HCT116 (cell line): ENCODE results near the gene CRAT. TPM values are rescaled to one million over a fixed set of nuclear protein-coding genes. Genes with fewer than 3 reads are reported as not detected.

Source experiments
- ATAC-seq: fragments of 200-7000 bp; cut with Tn5 transposase; 2 replicates; pipeline ENCODE4 v1.9.1; 2020; ENCODE audit warnings: mild to moderate bottlenecking, moderate library complexity
- BruUV-seq: library from RNA; stranded (reverse); fragments of 400-500 nt; replicated peaks from 2 replicates; lab custom pipeline; 2021; lab: Mats Ljungman, UMichigan
- CTCF ChIA-PET: fragments of 300-600 bp; sonication (Branson Sonifier 250); formaldehyde crosslinking; loops from one replicate; lab custom pipeline; 2021; ENCODE audit warnings: antibody characterized with exemption; lab: Charles Lee
- POLR2A ChIA-PET: fragments of 300-600, 350-600 bp; sonication (Branson Sonifier 250); formaldehyde crosslinking; loops from one replicate; lab custom pipeline; 2021; ENCODE audit warnings: antibody characterized with exemption; lab: Charles Lee
- RAD21 ChIA-PET, 2 experiments: fragments of 300-600 bp; sonication (Branson Sonifier 250); formaldehyde crosslinking; loops; one replicate each; lab custom pipeline; 2023; ENCODE audit warnings: low total read pairs in 2 of 2; ENCODE audit not compliant: uncharacterized antibody in 2 of 2, unreplicated experiment in 2 of 2, low non-redundant PET in 1 of 2; lab: Charles Lee
- DNase-seq: peaks from one replicate; pipeline ENCODE4 v3.0.0-alpha.2; 2010; ENCODE audit warnings: low read depth, low spot score
- H2AFZ ChIP-seq: fragments of 200-600 bp; shearing (Covaris generic), sonication (generic); 2 replicates; pipeline ENCODE4 v1.6.1; 2017; ENCODE audit warnings: low read depth, mixed run types, mixed read lengths, antibody characterized with exemption, low read length; ENCODE audit not compliant: poor library complexity, severe bottlenecking
- H3K27ac ChIP-seq: 2 replicates; pipeline ENCODE4 v1.5.1; 2012; ENCODE audit warnings: low read depth, low read length
- H3K27me3 ChIP-seq: fragments of 200-600 bp; sonication (generic); 2 replicates; pipeline ENCODE4 v1.6.1; 2016; ENCODE audit warnings: mixed run types, low read length, mixed read lengths; ENCODE audit not compliant: insufficient read depth
- H3K36me3 ChIP-seq, 2 experiments: fragments of 200-500 bp in 1 of 2; fragments of 200-600 bp in 1 of 2; sonication (Bioruptor generic) in 1 of 2; sonication (generic) in 1 of 2; 2 replicates each; pipeline versions ENCODE4 v1.5.1 to v1.6.1; 2014 to 2016; ENCODE audit warnings: low read length in 2 of 2, inconsistent platforms in 1 of 2, mixed read lengths in 1 of 2, mixed run types in 1 of 2; ENCODE audit not compliant: insufficient read depth in 2 of 2, control insufficient read depth in 1 of 2
- H3K4me1 ChIP-seq, 2 experiments: fragments of 200-600 bp in 1 of 2; sonication (generic) in 1 of 2; 2 replicates each; pipeline versions ENCODE4 v1.5.1 to v1.6.1; 2012 to 2017; ENCODE audit warnings: low read length in 2 of 2, inconsistent platforms in 1 of 2, mild to moderate bottlenecking in 1 of 2, mixed read lengths in 1 of 2, mixed run types in 1 of 2, moderate library complexity in 1 of 2; ENCODE audit not compliant: insufficient read depth in 2 of 2, control insufficient read depth in 1 of 2
- H3K4me2 ChIP-seq: fragments of 200-600 bp; sonication (generic); 2 replicates; pipeline ENCODE4 v1.6.1; 2017; ENCODE audit warnings: mixed run types, low read length, mixed read lengths
- H3K4me3 ChIP-seq, 2 experiments: fragments of 200-600 bp in 1 of 2; sonication (generic) in 1 of 2; replicated peaks in 1 of 2; 2 replicates each; pipeline ENCODE4 v1.5.1; 2011 to 2016; ENCODE audit warnings: low read length in 2 of 2, control low read depth in 1 of 2, low read depth in 1 of 2, mild to moderate bottlenecking in 1 of 2, mixed read lengths in 1 of 2, mixed run types in 1 of 2
- H3K79me2 ChIP-seq: fragments of 200-600 bp; sonication (generic); 2 replicates; pipeline ENCODE4 v1.6.1; 2017; ENCODE audit warnings: mild to moderate bottlenecking, mixed run types, low read length, moderate library complexity, mixed read lengths; ENCODE audit not compliant: insufficient read depth
- H3K9ac ChIP-seq: fragments of 200-600 bp; sonication (generic); 2 replicates; pipeline ENCODE4 v1.6.1; 2016; ENCODE audit warnings: low read length, mixed read lengths
- H3K9me2 ChIP-seq: fragments of 200-600 bp; sonication (generic), shearing (Covaris generic); 2 replicates; pipeline ENCODE4 v1.6.1; 2017; ENCODE audit warnings: mixed run types, mild to moderate bottlenecking, moderate library complexity; ENCODE audit not compliant: insufficient read depth
- H3K9me3 ChIP-seq, 2 experiments: fragments of 200-500 bp in 1 of 2; fragments of 200-600 bp in 1 of 2; sonication (Bioruptor generic) in 1 of 2; sonication (generic) in 1 of 2; 2 replicates each; pipeline ENCODE4 v1.6.1; 2014 to 2017; ENCODE audit warnings: low read length in 2 of 2, mixed read lengths in 2 of 2, inconsistent platforms in 1 of 2, low read depth in 1 of 2, mild to moderate bottlenecking in 1 of 2, mixed run types in 1 of 2, moderate library complexity in 1 of 2; ENCODE audit not compliant: control insufficient read depth in 1 of 2, insufficient read depth in 1 of 2
- H4K20me1 ChIP-seq: fragments of 200-600 bp; sonication (generic), shearing (Covaris generic); 2 replicates; pipeline ENCODE4 v1.6.1; 2017; ENCODE audit warnings: mixed run types, mild to moderate bottlenecking, moderate library complexity; ENCODE audit not compliant: insufficient read depth
- CEBPB ChIP-seq: IDR thresholded peaks from 2 replicates; pipeline ENCODE4 v1.6.1; 2012; ENCODE audit warnings: low read depth
- EGR1 ChIP-seq: IDR thresholded peaks from 2 replicates; pipeline ENCODE4 v1.6.1; 2012; ENCODE audit warnings: low read depth
- ELF1 ChIP-seq: IDR thresholded peaks from 2 replicates; pipeline ENCODE4 v1.6.1; 2012; ENCODE audit warnings: low read depth, borderline replicate concordance
- EZH2 ChIP-seq: fragments of 200-600 bp; sonication (generic); IDR thresholded peaks from 2 replicates; pipeline ENCODE4 v1.6.1; 2017; ENCODE audit warnings: antibody characterized with exemption, mixed run types
- EZH2phosphoT487 ChIP-seq: fragments of 200-600 bp; IDR thresholded peaks from 2 replicates; pipeline ENCODE4 v1.6.1; 2018; ENCODE audit warnings: antibody characterized with exemption, borderline replicate concordance
- FOSL1 ChIP-seq: IDR thresholded peaks from 2 replicates; pipeline ENCODE4 v1.6.1; 2012; ENCODE audit warnings: low read depth
- JUND ChIP-seq: IDR thresholded peaks from 2 replicates; pipeline ENCODE4 v1.6.1; 2012
- POLR2AphosphoS5 ChIP-seq: IDR thresholded peaks from 2 replicates; pipeline ENCODE4 v1.6.1; 2011; ENCODE audit warnings: mild to moderate bottlenecking, low read depth, low read length, moderate library complexity
- RAD21 ChIP-seq: IDR thresholded peaks from 2 replicates; pipeline ENCODE4 v1.6.1; 2012; ENCODE audit warnings: low read depth, mild to moderate bottlenecking
- SRF ChIP-seq: IDR thresholded peaks from 2 replicates; pipeline ENCODE4 v1.6.1; 2012; ENCODE audit warnings: low read depth
- YY1 ChIP-seq: IDR thresholded peaks from 2 replicates; pipeline ENCODE4 v1.6.1; 2011; ENCODE audit warnings: low read length, low read depth, moderate library complexity, mild to moderate bottlenecking; ENCODE audit not compliant: insufficient replicate concordance; ENCODE audit errors: extremely low read depth
- ZFX ChIP-seq: fragments of 450-650 bp; IDR thresholded peaks from 2 replicates; pipeline ENCODE4 v1.6.1; 2017
- intact Hi-C: fragments of 100-400 bp; cut with micrococcal nuclease; formaldehyde crosslinking; loops from 2 replicates; pipeline ENCODE4 v1.10.0; 2022
- total RNA-seq: library from RNA; stranded (reverse); gene quantifications from one replicate; pipeline ENCODE4 v1.2.1, GENCODE V29; 2021; ENCODE audit not compliant: unreplicated experiment
- TF ChIP-seq, protein P1 (sequence below): IDR thresholded peaks from 2 replicates; pipeline ENCODE4 v1.6.1; 2011; ENCODE audit warnings: mild to moderate bottlenecking, low read length, moderate library complexity; ENCODE audit not compliant: insufficient replicate concordance; ENCODE audit errors: extremely low read depth
- TF ChIP-seq, protein P2 (sequence below): IDR thresholded peaks from 2 replicates; pipeline ENCODE4 v1.6.1; 2012

Gene CRAT
- total RNA-seq, 1 experiment from 2014 or later: 29.0 TPM

- POLR2A ChIA-PET: no interaction called here
- intact Hi-C loops: no loop called here
- no peak overlapping the region for H2AFZ ChIP-seq
These were observed 9.3 kb downstream of the CRAT start for GRCh38 chr9:129101279-129101678.

GRCh38 chr9:129100383-129101169 lies 10.0 kb downstream of the CRAT start:
- H3K9ac ChIP-seq: no peak overlapping the region
- no peak overlapping the region for H3K4me3 ChIP-seq
- no TSS peak for BruUV-seq
- H3K4me1 ChIP-seq: peaks cover 9 to 11% of the 10 kb centered on the region in 2 experiments; a peak in 3 of 4 replicates
- no peaks in the 10 kb centered on the region for H4K20me1 ChIP-seq
- intact Hi-C loops: no loop called here
- ATAC-seq (no peak), DNase-seq (no peak)
- no peaks in the 10 kb centered on the region; a peak in 1 of 4 replicates for H3K36me3 ChIP-seq
- ChIA-PET POLR2A (no interaction called here), CTCF (no interaction called here), RAD21 (no interaction called here)
- H3K79me2 ChIP-seq: no peaks in the 10 kb centered on the region
- no peaks in the 10 kb centered on the region for H3K9me3 ChIP-seq
- H3K27me3 ChIP-seq: no peaks in the 10 kb centered on the region
- no peaks in the 10 kb centered on the region for H3K9me2 ChIP-seq
- no peak overlapping the region for H3K4me2 ChIP-seq
- H3K27ac ChIP-seq: no peak overlapping the region
- H2AFZ ChIP-seq: no peak overlapping the region
- TF ChIP-seq ELF1: no peak
- TF ChIP-seq, protein P1, sequence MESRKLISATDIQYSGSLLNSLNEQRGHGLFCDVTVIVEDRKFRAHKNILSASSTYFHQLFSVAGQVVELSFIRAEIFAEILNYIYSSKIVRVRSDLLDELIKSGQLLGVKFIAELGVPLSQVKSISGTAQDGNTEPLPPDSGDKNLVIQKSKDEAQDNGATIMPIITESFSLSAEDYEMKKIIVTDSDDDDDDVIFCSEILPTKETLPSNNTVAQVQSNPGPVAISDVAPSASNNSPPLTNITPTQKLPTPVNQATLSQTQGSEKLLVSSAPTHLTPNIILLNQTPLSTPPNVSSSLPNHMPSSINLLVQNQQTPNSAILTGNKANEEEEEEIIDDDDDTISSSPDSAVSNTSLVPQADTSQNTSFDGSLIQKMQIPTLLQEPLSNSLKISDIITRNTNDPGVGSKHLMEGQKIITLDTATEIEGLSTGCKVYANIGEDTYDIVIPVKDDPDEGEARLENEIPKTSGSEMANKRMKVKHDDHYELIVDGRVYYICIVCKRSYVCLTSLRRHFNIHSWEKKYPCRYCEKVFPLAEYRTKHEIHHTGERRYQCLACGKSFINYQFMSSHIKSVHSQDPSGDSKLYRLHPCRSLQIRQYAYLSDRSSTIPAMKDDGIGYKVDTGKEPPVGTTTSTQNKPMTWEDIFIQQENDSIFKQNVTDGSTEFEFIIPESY: no peak
- TF ChIP-seq, protein P2, sequence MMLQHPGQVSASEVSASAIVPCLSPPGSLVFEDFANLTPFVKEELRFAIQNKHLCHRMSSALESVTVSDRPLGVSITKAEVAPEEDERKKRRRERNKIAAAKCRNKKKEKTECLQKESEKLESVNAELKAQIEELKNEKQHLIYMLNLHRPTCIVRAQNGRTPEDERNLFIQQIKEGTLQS: no peak
- no peak for TF ChIP-seq EZH2
- no peak for TF ChIP-seq SRF
- no peak for TF ChIP-seq JUND
- no peak for TF ChIP-seq ZFX
- TF ChIP-seq EZH2phosphoT487: no peak

More at GRCh38 chr9:129101279-129101678, 9.3 kb downstream of the CRAT start:
- no peak overlapping the region for H3K4me2 ChIP-seq
- BruUV-seq: no TSS peak
- ChIA-PET RAD21 (no interaction called here), CTCF (no interaction called here)
- no peaks in the 10 kb centered on the region for H3K9me2 ChIP-seq
- TF ChIP-seq EZH2 (no peak), RAD21 (no peak), JUND (no peak), YY1 (no peak), EZH2phosphoT487 (no peak), EGR1 (no peak), POLR2AphosphoS5 (no peak), CEBPB (no peak), ELF1 (no peak), FOSL1 (no peak)
- TF ChIP-seq, protein P2: no peak
- TF ChIP-seq, all 23 proteins: peak for 0
- ATAC-seq (no peak), DNase-seq (no peak)
- Histone ChIP-seq H3K4me1 (peaks cover 9 to 11% of the 10 kb centered on the region in 2 experiments; a peak in 3 of 4 replicates), H3K4me3 (no peak overlapping the region), H3K27ac (no peak overlapping the region), H3K36me3 (no peaks in the 10 kb centered on the region; a peak in 1 of 4 replicates), H3K27me3 (no peaks in the 10 kb centered on the region), H4K20me1 (no peaks in the 10 kb centered on the region), H3K79me2 (no peaks in the 10 kb centered on the region), H3K9ac (no peak overlapping the region), H3K9me3 (no peaks in the 10 kb centered on the region)
